ENCODE measurements around the gene MTHFSD. TPM values are rescaled to one million over a fixed set of nuclear protein-coding genes. Genes with fewer than 3 reads are reported as not detected.
A peak's percentile ranks its signal among the peaks of the same experiment; 100 is the strongest.

The MTHFSD gene
- total RNA-seq, 2 donors from 2014 or later: 7.8 to 8.3 TPM

- Histone ChIP-seq H3K9me3 (no peaks in the 10 kb centered on the region), H3K4me1 (peaks cover 0 to 51% of the 10 kb centered on the region in 2 donors), H3K36me3 (no peaks in the 10 kb centered on the region), H3K27me3 (peaks cover 50 to 69% of the 10 kb centered on the region in 2 donors), H3K27ac (no peak overlapping the region), H3K4me3 (peak overlapping the region in 1 of 2 donors; percentile 63)
- no peak for TF ChIP-seq CTCF (IDR thresholded peaks at IDR 0.05)
- DNase-seq (ENCODE audit: low spot score): no peak
These were observed 46.7 kb downstream of the MTHFSD start for GRCh38 chr16:86508028-86508946.

DNA sequence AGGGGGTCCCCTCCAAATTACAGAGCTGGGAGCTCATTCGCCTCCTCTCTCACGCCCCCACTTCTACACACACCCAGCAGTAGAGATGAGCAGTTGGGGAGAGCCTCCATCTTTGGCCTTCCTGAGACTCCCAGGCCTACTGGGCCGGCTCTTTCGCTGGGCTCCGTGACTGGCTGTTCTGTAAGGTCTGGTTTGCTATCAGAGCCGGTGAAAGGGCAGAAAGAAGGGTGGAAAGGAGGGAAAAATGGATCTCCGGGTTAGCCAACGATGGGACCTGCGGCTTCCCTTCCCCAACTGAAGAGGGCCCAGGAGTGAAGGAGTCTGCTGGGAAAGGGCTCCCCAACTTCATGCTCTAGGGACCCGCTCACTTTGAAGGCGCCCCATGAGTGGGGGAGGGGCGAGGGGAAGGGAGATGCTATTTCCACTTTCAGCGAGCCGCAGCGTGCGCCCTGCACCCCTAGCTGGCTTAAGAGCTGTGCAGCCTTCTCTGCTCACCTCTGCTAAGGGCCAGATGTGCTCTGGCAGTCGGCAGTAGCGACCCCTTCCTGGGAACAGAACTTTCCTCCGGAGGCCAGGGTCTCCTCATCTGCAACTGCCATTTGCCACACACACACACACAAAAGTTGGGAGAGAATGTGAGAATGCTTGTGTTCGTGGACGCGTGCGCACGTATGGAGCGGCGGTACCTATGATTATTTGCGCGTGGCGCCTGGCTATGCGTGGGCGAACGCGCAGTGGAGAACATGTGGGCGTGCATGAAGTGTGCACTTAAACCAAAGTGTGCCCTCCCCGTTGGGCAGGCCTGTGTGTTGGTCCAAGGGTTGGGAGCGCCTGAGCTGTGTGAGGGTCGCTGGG is 47.6 kb downstream of the MTHFSD start:
- no peak for TF ChIP-seq CTCF (IDR thresholded peaks at IDR 0.05)
- Histone ChIP-seq H3K27ac (no peak overlapping the region), H3K36me3 (no peaks in the 10 kb centered on the region), H3K4me1 (peaks cover 0 to 51% of the 10 kb centered on the region in 2 donors), H3K4me3 (no peak overlapping the region), H3K9me3 (no peaks in the 10 kb centered on the region), H3K27me3 (peaks cover 55 to 74% of the 10 kb centered on the region in 2 donors)
- no peak for DNase-seq (ENCODE audit: low spot score)

GRCh38 chr16:86505899-86506864 is 48.9 kb downstream of the MTHFSD start:
- no peak for DNase-seq (ENCODE audit: low spot score)
- H3K27me3 ChIP-seq: peaks cover 50 to 63% of the 10 kb centered on the region in 2 donors
- H3K4me1 ChIP-seq: peaks cover 0 to 47% of the 10 kb centered on the region in 2 donors
- H3K4me3 ChIP-seq: no peak overlapping the region
- no peaks in the 10 kb centered on the region for H3K36me3 ChIP-seq
- no peaks in the 10 kb centered on the region for H3K9me3 ChIP-seq
- H3K27ac ChIP-seq: no peak overlapping the region
- no peak for TF ChIP-seq CTCF (IDR thresholded peaks at IDR 0.05)

- Histone ChIP-seq H3K4me3 (no peak overlapping the region), H3K36me3 (no peaks in the 10 kb centered on the region), H3K27me3 (peaks cover 50 to 69% of the 10 kb centered on the region in 2 donors), H3K9me3 (no peaks in the 10 kb centered on the region), H3K27ac (no peak overlapping the region), H3K4me1 (peaks cover 0 to 41% of the 10 kb centered on the region in 2 donors)
- TF ChIP-seq CTCF (IDR thresholded peaks at IDR 0.05): no peak
- no peak for DNase-seq (ENCODE audit: low spot score)
These were observed 49.7 kb downstream of the MTHFSD start for GRCh38 chr16:86505185-86505898.
